GM21360 (cell line): ENCODE data around the gene CCNL2.
"Not testable (repeated sequence)": the region's sequence is repeated elsewhere in the genome, so short reads cannot be mapped to it uniquely, and the experiment has no call there.

ENCODE experiments used
- ATAC-seq: cut with Tn5 transposase; IDR thresholded peaks from one replicate; pipeline ENCODE4 v1.9.1; 2021; ENCODE audit warnings: mild to moderate bottlenecking, moderate library complexity; ENCODE audit not compliant: unreplicated experiment

Gene CCNL2

GRCh38 chr1:1376551-1377226 is 22.4 kb downstream of the CCNL2 start:
- no peak for ATAC-seq

GRCh38 chr1:1374929-1375662 is 24.0 kb downstream of the CCNL2 start, which contains the start of gene AURKAIP1:
TSS of gene AURKAIP1 (minus strand) at chr1:1375207. CDS start at chr1:1374756, 451 bp downstream.
- ATAC-seq: peak; percentile 83

- ATAC-seq: peak; percentile 6
These were observed 24.6 kb downstream of the CCNL2 start for GRCh38 chr1:1374589-1374928.

- no peak for ATAC-seq
These were observed 25.1 kb downstream of the CCNL2 start for GRCh38 chr1:1373815-1374588.

- no peak for ATAC-seq
These were observed 25.9 kb downstream of the CCNL2 start for GRCh38 chr1:1373051-1373814.

GRCh38 chr1:1371746-1372711 is 27.1 kb downstream of the CCNL2 start:
- ATAC-seq: peak; percentile 28

GRCh38 chr1:1371364-1371745 is 27.8 kb downstream of the CCNL2 start:
- no peak for ATAC-seq

GRCh38 chr1:1370771-1371300 is 28.3 kb downstream of the CCNL2 start:
- no peak for ATAC-seq

- ATAC-seq: not testable (repeated sequence)
These were observed 29.0 kb downstream of the CCNL2 start for GRCh38 chr1:1370094-1370493.

GRCh38 chr1:1367315-1367714 is 31.8 kb downstream of the CCNL2 start:
- no peak for ATAC-seq

- ATAC-seq: no peak
These were observed 32.5 kb downstream of the CCNL2 start for GRCh38 chr1:1366699-1367066.

GRCh38 chr1:1365875-1366698 is 33.0 kb downstream of the CCNL2 start:
- no peak for ATAC-seq

- no peak for ATAC-seq
These were observed 34.9 kb downstream of the CCNL2 start for GRCh38 chr1:1364266-1364665.

- ATAC-seq: no peak
These were observed 37.1 kb downstream of the CCNL2 start for GRCh38 chr1:1361982-1362423.

- ATAC-seq: no peak
These were observed 37.7 kb downstream of the CCNL2 start for GRCh38 chr1:1361233-1361981.

- no peak for ATAC-seq
These were observed 38.5 kb downstream of the CCNL2 start for GRCh38 chr1:1360506-1361169.

GRCh38 chr1:1359664-1360468 is 39.3 kb downstream of the CCNL2 start:
- no peak for ATAC-seq
